HCT116 (cell line): ENCODE results near the gene PHYKPL. TPM values are rescaled to one million over a fixed set of nuclear protein-coding genes. Genes with fewer than 3 reads are reported as not detected.

ENCODE experiments used
- ATAC-seq: fragments of 200-7000 bp; cut with Tn5 transposase; 2 replicates; pipeline ENCODE4 v1.9.1; 2020; ENCODE audit warnings: mild to moderate bottlenecking, moderate library complexity
- BruUV-seq: library from RNA; stranded (reverse); fragments of 400-500 nt; replicated peaks from 2 replicates; lab custom pipeline; 2021; lab: Mats Ljungman, UMichigan
- CTCF ChIA-PET: fragments of 300-600 bp; sonication (Branson Sonifier 250); formaldehyde crosslinking; loops from one replicate; lab custom pipeline; 2021; ENCODE audit warnings: antibody characterized with exemption; lab: Charles Lee
- POLR2A ChIA-PET: fragments of 300-600, 350-600 bp; sonication (Branson Sonifier 250); formaldehyde crosslinking; loops from one replicate; lab custom pipeline; 2021; ENCODE audit warnings: antibody characterized with exemption; lab: Charles Lee
- RAD21 ChIA-PET, 2 experiments: fragments of 300-600 bp; sonication (Branson Sonifier 250); formaldehyde crosslinking; loops; one replicate each; lab custom pipeline; 2023; ENCODE audit warnings: low total read pairs in 2 of 2; ENCODE audit not compliant: uncharacterized antibody in 2 of 2, unreplicated experiment in 2 of 2, low non-redundant PET in 1 of 2; lab: Charles Lee
- DNase-seq: peaks from one replicate; pipeline ENCODE4 v3.0.0-alpha.2; 2010; ENCODE audit warnings: low read depth, low spot score
- H2AFZ ChIP-seq: fragments of 200-600 bp; shearing (Covaris generic), sonication (generic); 2 replicates; pipeline ENCODE4 v1.6.1; 2017; ENCODE audit warnings: low read depth, mixed run types, mixed read lengths, antibody characterized with exemption, low read length; ENCODE audit not compliant: poor library complexity, severe bottlenecking
- H3K27ac ChIP-seq: 2 replicates; pipeline ENCODE4 v1.5.1; 2012; ENCODE audit warnings: low read depth, low read length
- H3K27me3 ChIP-seq: fragments of 200-600 bp; sonication (generic); 2 replicates; pipeline ENCODE4 v1.6.1; 2016; ENCODE audit warnings: mixed run types, low read length, mixed read lengths; ENCODE audit not compliant: insufficient read depth
- H3K36me3 ChIP-seq, 2 experiments: fragments of 200-500 bp in 1 of 2; fragments of 200-600 bp in 1 of 2; sonication (Bioruptor generic) in 1 of 2; sonication (generic) in 1 of 2; 2 replicates each; pipeline versions ENCODE4 v1.5.1 to v1.6.1; 2014 to 2016; ENCODE audit warnings: low read length in 2 of 2, inconsistent platforms in 1 of 2, mixed read lengths in 1 of 2, mixed run types in 1 of 2; ENCODE audit not compliant: insufficient read depth in 2 of 2, control insufficient read depth in 1 of 2
- H3K4me1 ChIP-seq, 2 experiments: fragments of 200-600 bp in 1 of 2; sonication (generic) in 1 of 2; 2 replicates each; pipeline versions ENCODE4 v1.5.1 to v1.6.1; 2012 to 2017; ENCODE audit warnings: low read length in 2 of 2, inconsistent platforms in 1 of 2, mild to moderate bottlenecking in 1 of 2, mixed read lengths in 1 of 2, mixed run types in 1 of 2, moderate library complexity in 1 of 2; ENCODE audit not compliant: insufficient read depth in 2 of 2, control insufficient read depth in 1 of 2
- H3K4me2 ChIP-seq: fragments of 200-600 bp; sonication (generic); 2 replicates; pipeline ENCODE4 v1.6.1; 2017; ENCODE audit warnings: mixed run types, low read length, mixed read lengths
- H3K4me3 ChIP-seq, 2 experiments: fragments of 200-600 bp in 1 of 2; sonication (generic) in 1 of 2; replicated peaks in 1 of 2; 2 replicates each; pipeline ENCODE4 v1.5.1; 2011 to 2016; ENCODE audit warnings: low read length in 2 of 2, control low read depth in 1 of 2, low read depth in 1 of 2, mild to moderate bottlenecking in 1 of 2, mixed read lengths in 1 of 2, mixed run types in 1 of 2
- H3K79me2 ChIP-seq: fragments of 200-600 bp; sonication (generic); 2 replicates; pipeline ENCODE4 v1.6.1; 2017; ENCODE audit warnings: mild to moderate bottlenecking, mixed run types, low read length, moderate library complexity, mixed read lengths; ENCODE audit not compliant: insufficient read depth
- H3K9ac ChIP-seq: fragments of 200-600 bp; sonication (generic); 2 replicates; pipeline ENCODE4 v1.6.1; 2016; ENCODE audit warnings: low read length, mixed read lengths
- H3K9me2 ChIP-seq: fragments of 200-600 bp; sonication (generic), shearing (Covaris generic); 2 replicates; pipeline ENCODE4 v1.6.1; 2017; ENCODE audit warnings: mixed run types, mild to moderate bottlenecking, moderate library complexity; ENCODE audit not compliant: insufficient read depth
- H3K9me3 ChIP-seq, 2 experiments: fragments of 200-500 bp in 1 of 2; fragments of 200-600 bp in 1 of 2; sonication (Bioruptor generic) in 1 of 2; sonication (generic) in 1 of 2; 2 replicates each; pipeline ENCODE4 v1.6.1; 2014 to 2017; ENCODE audit warnings: low read length in 2 of 2, mixed read lengths in 2 of 2, inconsistent platforms in 1 of 2, low read depth in 1 of 2, mild to moderate bottlenecking in 1 of 2, mixed run types in 1 of 2, moderate library complexity in 1 of 2; ENCODE audit not compliant: control insufficient read depth in 1 of 2, insufficient read depth in 1 of 2
- H4K20me1 ChIP-seq: fragments of 200-600 bp; sonication (generic), shearing (Covaris generic); 2 replicates; pipeline ENCODE4 v1.6.1; 2017; ENCODE audit warnings: mixed run types, mild to moderate bottlenecking, moderate library complexity; ENCODE audit not compliant: insufficient read depth
- CBX3 ChIP-seq: IDR thresholded peaks from 2 replicates; pipeline ENCODE4 v1.6.1; 2012; ENCODE audit warnings: low read depth
- CEBPB ChIP-seq: IDR thresholded peaks from 2 replicates; pipeline ENCODE4 v1.6.1; 2012; ENCODE audit warnings: low read depth
- ELF1 ChIP-seq: IDR thresholded peaks from 2 replicates; pipeline ENCODE4 v1.6.1; 2012; ENCODE audit warnings: low read depth, borderline replicate concordance
- EZH2 ChIP-seq: fragments of 200-600 bp; sonication (generic); IDR thresholded peaks from 2 replicates; pipeline ENCODE4 v1.6.1; 2017; ENCODE audit warnings: antibody characterized with exemption, mixed run types
- EZH2phosphoT487 ChIP-seq: fragments of 200-600 bp; IDR thresholded peaks from 2 replicates; pipeline ENCODE4 v1.6.1; 2018; ENCODE audit warnings: antibody characterized with exemption, borderline replicate concordance
- FOSL1 ChIP-seq: IDR thresholded peaks from 2 replicates; pipeline ENCODE4 v1.6.1; 2012; ENCODE audit warnings: low read depth
- JUND ChIP-seq: IDR thresholded peaks from 2 replicates; pipeline ENCODE4 v1.6.1; 2012
- POLR2A ChIP-seq: IDR thresholded peaks from 2 replicates; pipeline ENCODE4 v1.7.0; 2011; ENCODE audit warnings: borderline replicate concordance; ENCODE audit not compliant: insufficient read depth, insufficient read length; ENCODE audit errors: extremely low read depth
- POLR2AphosphoS5 ChIP-seq: IDR thresholded peaks from 2 replicates; pipeline ENCODE4 v1.6.1; 2011; ENCODE audit warnings: mild to moderate bottlenecking, low read depth, low read length, moderate library complexity
- REST ChIP-seq: IDR thresholded peaks from 2 replicates; pipeline ENCODE4 v1.6.1; 2012; ENCODE audit warnings: low read depth
- SIN3A ChIP-seq: IDR thresholded peaks from 2 replicates; pipeline ENCODE4 v1.6.1; 2012; ENCODE audit warnings: low read depth
- SP1 ChIP-seq: IDR thresholded peaks from 2 replicates; pipeline ENCODE4 v1.6.1; 2012; ENCODE audit warnings: low read depth
- SRF ChIP-seq: IDR thresholded peaks from 2 replicates; pipeline ENCODE4 v1.6.1; 2012; ENCODE audit warnings: low read depth
- TCF7L2 ChIP-seq: IDR thresholded peaks from 2 replicates; pipeline ENCODE4 v1.7.0; 2011; ENCODE audit warnings: borderline replicate concordance, inconsistent platforms; ENCODE audit not compliant: insufficient read depth, insufficient read length; ENCODE audit errors: extremely low read depth
- YY1 ChIP-seq: IDR thresholded peaks from 2 replicates; pipeline ENCODE4 v1.6.1; 2011; ENCODE audit warnings: low read length, low read depth, moderate library complexity, mild to moderate bottlenecking; ENCODE audit not compliant: insufficient replicate concordance; ENCODE audit errors: extremely low read depth
- ZFX ChIP-seq: fragments of 450-650 bp; IDR thresholded peaks from 2 replicates; pipeline ENCODE4 v1.6.1; 2017
- ZNF274 ChIP-seq: fragments of 200-500 bp; sonication (Bioruptor generic); IDR thresholded peaks from 2 replicates; pipeline ENCODE4 v1.6.1; 2014; ENCODE audit warnings: mild to moderate bottlenecking, low read depth, low read length, inconsistent platforms
- intact Hi-C: fragments of 100-400 bp; cut with micrococcal nuclease; formaldehyde crosslinking; loops from 2 replicates; pipeline ENCODE4 v1.10.0; 2022
- total RNA-seq: library from RNA; stranded (reverse); gene quantifications from one replicate; pipeline ENCODE4 v1.2.1, GENCODE V29; 2021; ENCODE audit not compliant: unreplicated experiment
- TF ChIP-seq, protein P1 (sequence below): IDR thresholded peaks from 2 replicates; pipeline ENCODE4 v1.6.1; 2012

PHYKPL gene
- total RNA-seq, 1 experiment from 2014 or later: 57.8 TPM

DNA sequence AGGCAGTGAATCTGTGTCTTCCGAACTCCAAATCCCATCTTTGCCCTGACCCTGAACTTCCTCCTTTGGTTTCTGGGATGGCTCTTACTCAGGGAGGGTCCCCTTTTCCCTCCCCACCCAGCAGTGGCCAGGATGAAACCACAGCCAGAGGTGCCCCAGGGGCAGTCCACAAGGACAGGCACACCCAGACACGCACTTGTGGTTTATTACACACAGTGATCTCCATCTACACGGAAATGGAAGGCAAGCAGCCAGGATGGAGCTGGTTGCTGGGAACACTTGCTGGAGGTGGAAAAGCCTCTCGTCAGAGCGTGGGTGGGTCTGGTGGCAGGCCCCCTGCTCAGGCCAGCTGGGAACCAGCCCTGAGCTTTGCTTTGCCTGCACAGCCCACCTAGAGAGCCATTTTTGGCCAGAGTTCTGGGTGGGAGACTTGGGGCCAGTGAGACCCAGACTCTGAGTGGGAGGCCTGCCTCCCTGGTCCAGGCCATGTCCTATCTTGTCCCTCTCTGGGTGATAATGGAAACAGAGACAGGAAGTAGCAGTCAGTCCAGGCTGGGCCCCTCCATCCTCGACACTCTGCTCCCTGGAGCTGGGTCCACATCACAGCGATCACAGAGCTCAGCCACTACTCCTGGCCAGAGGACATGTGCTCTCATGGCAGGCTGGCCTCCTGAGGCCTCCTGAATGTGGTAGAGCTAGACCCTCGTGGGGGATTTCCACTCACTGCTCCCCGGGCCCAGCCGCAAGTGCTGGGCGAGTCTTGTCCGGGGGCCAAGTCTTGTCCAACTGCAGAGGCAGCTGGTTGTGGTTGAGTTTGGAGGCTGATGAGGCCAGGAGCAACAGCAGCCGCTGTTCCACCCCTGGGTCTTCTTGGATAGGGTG is 5.1 kb upstream of the PHYKPL start:
- BruUV-seq: no TSS peak
- Histone ChIP-seq H3K79me2 (no peaks in the 10 kb centered on the region), H3K9me3 (no peaks in the 10 kb centered on the region), H3K27me3 (no peaks in the 10 kb centered on the region), H3K9ac (no peak overlapping the region), H4K20me1 (no peaks in the 10 kb centered on the region), H3K4me2 (no peak overlapping the region), H2AFZ (no peak overlapping the region), H3K9me2 (no peaks in the 10 kb centered on the region), H3K36me3 (no peaks in the 10 kb centered on the region), H3K27ac (no peak overlapping the region), H3K4me3 (no peak overlapping the region), H3K4me1 (peaks cover 0 to 10% of the 10 kb centered on the region in 2 experiments; a peak in 3 of 4 replicates)
- TF ChIP-seq EZH2phosphoT487 (no peak), POLR2AphosphoS5 (no peak), JUND (no peak)
- no peak for ATAC-seq
- ChIA-PET POLR2A (no interaction called here), CTCF (no interaction called here), RAD21 (no interaction called here)
- intact Hi-C loops: loop anchor here (5.0 kb wide), 1 partner anchor 315 kb away; no protein-coding TSS in a partner anchor
- no peak for DNase-seq

- H3K36me3 ChIP-seq: no peaks in the 10 kb centered on the region
- no peak for ATAC-seq
- intact Hi-C loops: loop anchor here (5.0 kb wide), 1 partner anchor 316 kb away; no protein-coding TSS in a partner anchor
- no peak overlapping the region for H2AFZ ChIP-seq
- BruUV-seq: no TSS peak
- ChIA-PET RAD21 (no interaction called here), POLR2A (no interaction called here), CTCF (no interaction called here)
- H3K4me2 ChIP-seq: no peak overlapping the region
- no peaks in the 10 kb centered on the region for H3K27me3 ChIP-seq
- H3K9ac ChIP-seq: no peak overlapping the region
- H3K9me3 ChIP-seq: no peaks in the 10 kb centered on the region
- H3K4me1 ChIP-seq: peaks cover 0 to 16% of the 10 kb centered on the region in 2 experiments; a peak in 3 of 4 replicates
- H3K27ac ChIP-seq: no peak overlapping the region
- no peak for TF ChIP-seq ELF1
- no peak for TF ChIP-seq POLR2AphosphoS5
- TF ChIP-seq SRF: no peak
- no peak for TF ChIP-seq SIN3A
- no peak for TF ChIP-seq ZNF274
- no peak for TF ChIP-seq EZH2phosphoT487
- TF ChIP-seq EZH2: no peak
- no peak for TF ChIP-seq JUND
- TF ChIP-seq ZFX: no peak
- TF ChIP-seq POLR2A: no peak
- no peak for TF ChIP-seq FOSL1
- TF ChIP-seq SP1: no peak
- no peak for TF ChIP-seq CEBPB
- no peak for TF ChIP-seq REST
- TF ChIP-seq YY1: no peak
- TF ChIP-seq TCF7L2: no peak
- TF ChIP-seq, protein P1, sequence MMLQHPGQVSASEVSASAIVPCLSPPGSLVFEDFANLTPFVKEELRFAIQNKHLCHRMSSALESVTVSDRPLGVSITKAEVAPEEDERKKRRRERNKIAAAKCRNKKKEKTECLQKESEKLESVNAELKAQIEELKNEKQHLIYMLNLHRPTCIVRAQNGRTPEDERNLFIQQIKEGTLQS: no peak
- no peak for TF ChIP-seq CBX3
- H3K9me2 ChIP-seq: no peaks in the 10 kb centered on the region
- peaks cover 4% of the 10 kb centered on the region for H3K79me2 ChIP-seq
- H3K4me3 ChIP-seq: no peak overlapping the region
- no peak for DNase-seq
- H4K20me1 ChIP-seq: no peaks in the 10 kb centered on the region
Observed at GRCh38 chr5:178236679-178237078, 4.1 kb upstream of the PHYKPL start.
